Ectodermal cell (in vitro differentiated cells): Measurements from ENCODE around the gene OMA1.

ENCODE experiments used
- H3K27ac ChIP-seq: 2 replicates; pipeline ENCODE4 v1.7.0; 2013; ENCODE audit warnings: mild to moderate bottlenecking, low read depth, low read length; ENCODE audit not compliant: insufficient read depth, poor library complexity, severe bottlenecking
- H3K27me3 ChIP-seq: 2 replicates; pipeline ENCODE4 v1.7.0; 2013; ENCODE audit warnings: mild to moderate bottlenecking, low read length; ENCODE audit not compliant: insufficient read depth, control insufficient read depth, poor library complexity, severe bottlenecking
- H3K36me3 ChIP-seq: one replicate; pipeline ENCODE4 v1.7.0; 2013; ENCODE audit warnings: low read length; ENCODE audit not compliant: control insufficient read depth, insufficient read depth
- H3K4me1 ChIP-seq: one replicate; pipeline ENCODE4 v1.7.0; 2013; ENCODE audit warnings: low read length; ENCODE audit not compliant: control insufficient read depth, insufficient read depth
- H3K4me3 ChIP-seq: 2 replicates; pipeline ENCODE4 v1.7.0; 2013; ENCODE audit warnings: low read depth, low read length, control low read depth; ENCODE audit not compliant: insufficient read depth
- H3K9me3 ChIP-seq: 2 replicates; pipeline ENCODE4 v1.7.0; 2013; ENCODE audit warnings: mild to moderate bottlenecking, low read length, moderate library complexity; ENCODE audit not compliant: control insufficient read depth
- WGBS, 2 experiments: methylation state at CpG; one replicate each; pipeline ENCODE4 v1.1.7; 2013; ENCODE audit warnings: missing lambda C conversion rate in 2 of 2; 5-methylcytosine and 5-hydroxymethylcytosine counted together

Gene OMA1

DNA sequence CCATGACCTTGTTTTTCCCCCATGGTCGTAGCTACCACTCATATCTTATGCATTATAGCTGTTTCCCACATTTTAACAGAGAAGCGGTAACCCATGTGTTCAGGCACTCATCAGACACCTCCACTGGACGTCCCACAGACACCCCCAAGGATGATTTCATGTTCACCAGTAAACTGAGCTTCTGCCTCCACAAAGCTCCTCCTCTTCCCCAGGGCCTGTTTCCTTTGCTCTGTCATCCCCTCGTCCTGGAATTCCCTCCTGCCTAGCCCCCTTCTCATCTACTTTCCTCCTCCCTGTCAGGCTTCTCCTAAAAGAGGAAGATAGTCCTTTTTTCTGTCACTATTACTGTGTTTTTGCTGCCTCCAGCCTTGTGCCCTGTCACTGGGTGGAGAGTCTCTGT is 111.2 kb downstream of the OMA1 start:
- 74 to 77% methylated on average over 4 of the region's 4 CpGs for WGBS, 2 experiments
- Histone ChIP-seq H3K4me3 (no peak overlapping the region), H3K36me3 (no peaks in the 10 kb centered on the region)

DNA sequence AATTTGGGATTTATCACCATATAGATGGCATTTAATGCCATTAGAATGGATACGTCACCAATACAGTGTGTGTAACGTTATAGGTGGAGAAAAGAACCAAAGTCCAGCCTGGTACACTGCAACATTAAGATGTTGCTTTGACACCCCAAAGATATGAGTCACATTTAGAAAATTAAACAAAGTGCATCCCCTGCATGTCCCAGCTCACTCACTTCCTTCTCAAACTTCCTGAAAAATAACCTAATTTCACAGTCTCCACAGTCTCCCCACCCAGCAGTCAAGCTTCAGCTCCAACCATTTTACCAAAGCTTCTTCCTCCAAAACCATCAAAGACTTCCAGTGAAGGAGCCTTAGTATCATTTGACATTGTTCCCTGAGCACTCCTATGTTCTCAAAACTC is 111.9 kb downstream of the OMA1 start:
- no peaks in the 10 kb centered on the region for H3K36me3 ChIP-seq
- H3K27me3 ChIP-seq: no peaks in the 10 kb centered on the region
- H3K27ac ChIP-seq: no peak overlapping the region
- WGBS, 2 experiments: 93 to 100% methylated on average over 2 of the region's 2 CpGs
- no peaks in the 10 kb centered on the region for H3K9me3 ChIP-seq
- peaks cover 7% of the 10 kb centered on the region for H3K4me1 ChIP-seq
- H3K4me3 ChIP-seq: no peak overlapping the region

More for the DNA sequence above, 111.2 kb downstream of the OMA1 start:
- H3K27ac ChIP-seq: no peak overlapping the region
- peaks cover 7% of the 10 kb centered on the region for H3K4me1 ChIP-seq
- H3K9me3 ChIP-seq: no peaks in the 10 kb centered on the region
- no peaks in the 10 kb centered on the region for H3K27me3 ChIP-seq

DNA sequence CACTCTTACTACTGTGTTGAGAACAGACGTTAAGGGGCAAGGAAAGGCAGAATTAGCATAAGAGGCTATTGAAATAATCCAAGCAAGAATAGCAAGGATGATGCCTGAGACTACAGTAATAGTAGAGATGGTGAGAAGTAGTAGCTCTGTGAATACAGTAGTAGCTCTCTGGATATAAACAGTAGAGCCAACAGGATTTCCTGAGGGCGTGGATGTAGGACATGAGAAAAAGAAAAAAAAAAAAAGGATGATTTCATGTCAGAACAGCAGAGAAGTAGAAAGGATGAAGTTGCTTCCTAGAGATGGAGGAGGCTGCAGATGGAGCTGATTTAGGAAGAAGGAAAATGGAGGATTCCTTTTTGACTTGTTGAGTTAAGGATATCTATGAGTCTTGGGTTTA is 112.3 kb downstream of the OMA1 start:
- no peak overlapping the region for H3K4me3 ChIP-seq
- no peaks in the 10 kb centered on the region for H3K9me3 ChIP-seq
- no peaks in the 10 kb centered on the region for H3K36me3 ChIP-seq
- 85 to 90% methylated on average over 2 of the region's 2 CpGs for WGBS, 2 experiments
- no peaks in the 10 kb centered on the region for H3K27me3 ChIP-seq
- no peak overlapping the region for H3K27ac ChIP-seq
- H3K4me1 ChIP-seq: peaks cover 7% of the 10 kb centered on the region

DNA sequence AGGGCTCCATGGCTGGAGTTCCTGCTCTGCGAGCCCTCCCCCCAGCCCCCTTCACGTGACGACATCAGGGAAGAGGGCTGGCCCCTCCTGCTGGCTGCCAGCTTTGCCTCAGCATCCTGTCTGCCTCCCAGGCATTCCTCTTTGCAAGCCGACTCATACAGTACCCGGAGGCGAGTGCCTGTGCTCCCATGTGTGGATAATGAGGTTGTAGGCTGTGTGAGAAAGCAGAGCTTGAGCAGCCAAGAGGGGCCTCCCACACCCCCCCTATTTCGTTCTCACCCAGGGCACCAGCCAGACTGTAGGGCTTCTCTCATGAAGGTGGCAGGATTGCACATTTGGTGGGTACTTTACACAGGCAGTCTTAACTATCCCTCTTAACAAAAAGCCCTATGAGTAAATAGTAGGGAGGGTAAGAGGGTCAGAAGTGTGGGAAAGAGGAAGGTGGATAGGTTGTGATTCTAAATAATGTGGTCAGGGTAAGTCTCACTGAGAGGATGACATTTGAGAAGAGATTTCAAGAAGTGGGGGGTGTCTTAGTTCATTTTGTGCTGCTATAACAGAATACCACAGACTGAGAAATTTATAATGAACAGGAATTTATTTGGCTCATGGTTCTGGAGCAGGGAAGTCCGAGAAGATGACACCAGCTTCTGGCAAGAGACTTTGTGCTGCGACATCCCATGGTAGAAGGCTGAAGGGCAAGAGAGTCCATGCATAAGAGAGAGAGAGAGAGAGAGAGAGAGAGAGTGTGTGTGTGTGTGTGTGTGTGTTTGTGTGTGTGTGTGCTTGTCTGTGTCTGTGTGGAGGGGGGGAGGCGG is 113.5 kb downstream of the OMA1 start:
- H3K4me1 ChIP-seq: peaks cover 7% of the 10 kb centered on the region
- WGBS, 2 experiments: 21 to 33% methylated on average over 5 to 9 of the region's 10 CpGs
- H3K27me3 ChIP-seq: no peaks in the 10 kb centered on the region
- no peaks in the 10 kb centered on the region for H3K36me3 ChIP-seq
- no peaks in the 10 kb centered on the region for H3K9me3 ChIP-seq
- peak overlapping the region; percentile 18 for H3K27ac ChIP-seq
- H3K4me3 ChIP-seq: no peak overlapping the region

DNA sequence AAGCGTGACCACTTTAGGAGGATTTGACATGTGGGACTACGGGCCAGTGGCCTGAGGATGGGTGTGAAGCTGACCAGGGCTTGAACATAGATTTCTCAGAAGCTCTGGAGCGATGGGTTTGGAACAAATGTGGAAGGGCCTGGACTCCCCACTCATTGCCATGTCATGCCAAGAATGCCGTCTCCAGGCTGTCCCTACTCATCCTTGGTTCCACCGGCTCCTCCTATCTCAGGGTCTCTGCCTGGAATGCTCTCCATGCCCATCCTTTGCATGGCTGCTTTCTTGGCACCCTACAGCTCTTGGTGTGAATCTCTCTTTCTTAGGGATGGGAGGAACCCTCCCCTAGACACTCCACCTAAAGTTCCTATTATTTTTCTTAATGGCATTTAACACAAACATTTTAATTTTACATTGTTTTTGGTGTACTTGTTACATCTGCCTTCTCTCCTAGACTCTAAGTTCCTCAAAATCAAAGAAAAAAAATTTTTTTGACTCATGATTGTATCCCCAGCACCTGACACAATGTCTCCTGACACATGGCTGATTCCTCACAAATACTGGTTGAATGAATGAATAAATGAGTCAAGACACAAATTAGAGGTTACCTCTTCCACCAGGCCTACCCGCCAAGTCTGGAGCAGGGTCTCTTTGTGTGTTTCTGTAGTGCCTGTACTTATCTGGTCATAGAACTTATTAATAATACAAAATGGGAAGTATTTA is 114.5 kb downstream of the OMA1 start:
- no peaks in the 10 kb centered on the region for H3K36me3 ChIP-seq
- no peaks in the 10 kb centered on the region for H3K9me3 ChIP-seq
- no peaks in the 10 kb centered on the region for H3K27me3 ChIP-seq
- no peak overlapping the region for H3K4me3 ChIP-seq
- H3K27ac ChIP-seq: no peak overlapping the region
- peaks cover 7% of the 10 kb centered on the region for H3K4me1 ChIP-seq
- 91 to 95% methylated on average over 5 to 6 of the region's 6 CpGs for WGBS, 2 experiments
